Tibial nerve (tissue), 4 donors: ENCODE measurements around the gene ENTR1.

ENCODE experiments used
- EP300 ChIP-seq, 2 donors: sonication (generic); formaldehyde crosslinking; IDR thresholded peaks; one replicate each; pipeline ENCODE4 v1.6.1; 2017; ENCODE audit warnings: antibody characterized with exemption in 2 of 2, mild to moderate bottlenecking in 1 of 2
- TF ChIP-seq, protein P1 (sequence below), 5 experiments: fragments of 200-600 bp in 3 of 5; fragments of 450-650 bp in 2 of 5; sonication (generic) in 3 of 5; IDR thresholded peaks; one replicate each; pipeline ENCODE4 v1.5.1; 2016 to 2019; ENCODE audit warnings: antibody characterized with exemption in 5 of 5, mild to moderate bottlenecking in 3 of 5, moderate library complexity in 2 of 5

DNA sequence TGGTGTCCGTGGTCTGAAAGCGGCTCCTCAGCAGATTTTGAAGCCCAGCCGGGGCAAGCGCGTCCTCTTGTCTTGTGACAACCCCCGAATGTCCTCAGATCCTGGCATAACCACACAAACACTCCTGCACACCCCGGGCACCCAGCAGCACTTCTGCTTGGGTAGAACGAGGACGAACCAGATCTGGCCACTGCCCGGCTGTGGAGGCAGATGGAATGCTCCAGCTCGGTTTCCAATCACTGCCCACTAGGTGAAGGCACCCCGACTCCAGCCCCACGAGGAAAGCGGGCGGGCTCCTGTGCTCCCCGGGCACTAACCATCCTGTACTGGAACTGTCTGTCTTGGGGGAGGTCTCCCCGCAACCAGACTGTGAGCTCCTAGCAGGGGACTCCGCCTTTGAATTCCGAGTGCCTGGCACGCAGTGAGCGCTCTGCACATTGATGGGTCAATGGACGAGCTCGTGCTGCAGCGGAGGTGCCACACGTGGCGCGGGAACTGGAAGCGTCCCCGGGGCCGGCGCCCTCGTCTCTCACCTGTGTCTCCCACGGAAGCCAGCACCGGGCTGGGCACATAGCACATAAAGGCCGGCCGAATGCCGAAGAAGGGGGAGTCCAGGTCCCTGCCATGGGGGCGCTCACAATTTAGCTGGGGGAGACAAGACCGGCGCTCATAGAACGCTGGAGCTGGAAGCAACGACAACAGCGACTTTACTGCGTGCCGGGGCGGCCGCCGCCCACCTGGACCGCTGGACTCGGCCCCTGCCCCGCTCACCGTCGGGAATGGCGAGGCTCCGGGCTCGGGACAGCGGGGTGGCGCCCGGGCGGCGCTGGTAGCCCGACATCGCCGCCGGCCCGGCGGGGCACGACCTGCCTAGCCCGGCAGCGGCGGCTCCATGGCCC is 608 bp downstream of the ENTR1 start:
- TF ChIP-seq, protein P1, sequence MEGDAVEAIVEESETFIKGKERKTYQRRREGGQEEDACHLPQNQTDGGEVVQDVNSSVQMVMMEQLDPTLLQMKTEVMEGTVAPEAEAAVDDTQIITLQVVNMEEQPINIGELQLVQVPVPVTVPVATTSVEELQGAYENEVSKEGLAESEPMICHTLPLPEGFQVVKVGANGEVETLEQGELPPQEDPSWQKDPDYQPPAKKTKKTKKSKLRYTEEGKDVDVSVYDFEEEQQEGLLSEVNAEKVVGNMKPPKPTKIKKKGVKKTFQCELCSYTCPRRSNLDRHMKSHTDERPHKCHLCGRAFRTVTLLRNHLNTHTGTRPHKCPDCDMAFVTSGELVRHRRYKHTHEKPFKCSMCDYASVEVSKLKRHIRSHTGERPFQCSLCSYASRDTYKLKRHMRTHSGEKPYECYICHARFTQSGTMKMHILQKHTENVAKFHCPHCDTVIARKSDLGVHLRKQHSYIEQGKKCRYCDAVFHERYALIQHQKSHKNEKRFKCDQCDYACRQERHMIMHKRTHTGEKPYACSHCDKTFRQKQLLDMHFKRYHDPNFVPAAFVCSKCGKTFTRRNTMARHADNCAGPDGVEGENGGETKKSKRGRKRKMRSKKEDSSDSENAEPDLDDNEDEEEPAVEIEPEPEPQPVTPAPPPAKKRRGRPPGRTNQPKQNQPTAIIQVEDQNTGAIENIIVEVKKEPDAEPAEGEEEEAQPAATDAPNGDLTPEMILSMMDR (IDR thresholded peaks at IDR 0.05), result peak in 1 of 5 experiments; percentile 3
- peak in 1 of 2 donors; percentile 10 for TF ChIP-seq EP300 (IDR thresholded peaks at IDR 0.05)
